Measurements from ENCODE around the gene DIPK2B. TPM values are rescaled to one million over a fixed set of nuclear protein-coding genes. Genes with fewer than 3 reads are reported as not detected.

The DIPK2B gene
- total and polyA plus RNA-seq, 7 donors = 7.3 to 19.4 (median 14.0) TPM

DNA sequence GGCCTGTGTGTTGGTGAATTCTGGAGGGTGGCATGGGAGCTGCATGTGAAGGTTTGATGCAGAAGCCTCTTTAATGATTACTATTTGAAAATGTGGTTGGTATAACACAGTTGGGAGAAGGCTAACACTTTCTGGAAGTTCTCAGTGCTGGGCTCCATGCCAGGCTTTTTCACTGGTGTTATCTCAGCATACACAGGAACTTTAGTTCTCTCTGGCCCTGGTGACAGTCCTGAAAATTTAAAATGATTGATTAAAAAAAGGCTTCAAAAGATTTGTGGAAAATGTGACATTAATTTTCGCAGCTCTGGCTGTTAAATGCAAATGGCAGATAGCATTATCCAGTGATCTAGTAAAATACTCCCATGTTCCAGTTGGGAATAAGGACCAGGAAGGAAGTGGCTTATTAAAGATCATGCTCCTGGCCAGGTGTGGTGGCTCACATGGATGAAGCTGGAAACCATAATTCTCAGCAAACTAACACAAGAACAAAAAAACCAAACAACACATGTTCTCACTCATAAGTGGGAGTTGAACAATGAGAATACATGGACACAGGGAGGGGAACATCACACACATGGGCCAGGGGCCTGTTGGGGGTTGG, 36.6 kb downstream of the DIPK2B start:
- H3K4me3 ChIP-seq = no peak overlapping the region
- WGBS, 3 donors = 37 to 65% (median 47%) methylated on average over 1 of the region's 1 CpG
- H3K36me3 ChIP-seq (ENCODE audit: insufficient read depth in 1 of 2, low read depth in 1 of 2) = no peaks in the 10 kb centered on the region
- peaks cover 0 to 3% (median 0%) of the 10 kb centered on the region in 3 donors for H3K27me3 ChIP-seq (ENCODE audit: insufficient read depth in 3 of 3, low read length in 2 of 3)
- ATAC-seq (no peak), DNase-seq (no peak)
- intact Hi-C loops (cut with DNase I) = no loop called here
- no peaks in the 10 kb centered on the region for H3K4me1 ChIP-seq
- H3K27ac ChIP-seq = no peak overlapping the region
- TF ChIP-seq, protein P1, sequence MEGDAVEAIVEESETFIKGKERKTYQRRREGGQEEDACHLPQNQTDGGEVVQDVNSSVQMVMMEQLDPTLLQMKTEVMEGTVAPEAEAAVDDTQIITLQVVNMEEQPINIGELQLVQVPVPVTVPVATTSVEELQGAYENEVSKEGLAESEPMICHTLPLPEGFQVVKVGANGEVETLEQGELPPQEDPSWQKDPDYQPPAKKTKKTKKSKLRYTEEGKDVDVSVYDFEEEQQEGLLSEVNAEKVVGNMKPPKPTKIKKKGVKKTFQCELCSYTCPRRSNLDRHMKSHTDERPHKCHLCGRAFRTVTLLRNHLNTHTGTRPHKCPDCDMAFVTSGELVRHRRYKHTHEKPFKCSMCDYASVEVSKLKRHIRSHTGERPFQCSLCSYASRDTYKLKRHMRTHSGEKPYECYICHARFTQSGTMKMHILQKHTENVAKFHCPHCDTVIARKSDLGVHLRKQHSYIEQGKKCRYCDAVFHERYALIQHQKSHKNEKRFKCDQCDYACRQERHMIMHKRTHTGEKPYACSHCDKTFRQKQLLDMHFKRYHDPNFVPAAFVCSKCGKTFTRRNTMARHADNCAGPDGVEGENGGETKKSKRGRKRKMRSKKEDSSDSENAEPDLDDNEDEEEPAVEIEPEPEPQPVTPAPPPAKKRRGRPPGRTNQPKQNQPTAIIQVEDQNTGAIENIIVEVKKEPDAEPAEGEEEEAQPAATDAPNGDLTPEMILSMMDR (IDR thresholded peaks at IDR 0.05) = no peak
- H3K9me3 ChIP-seq = no peaks in the 10 kb centered on the region

DNA sequence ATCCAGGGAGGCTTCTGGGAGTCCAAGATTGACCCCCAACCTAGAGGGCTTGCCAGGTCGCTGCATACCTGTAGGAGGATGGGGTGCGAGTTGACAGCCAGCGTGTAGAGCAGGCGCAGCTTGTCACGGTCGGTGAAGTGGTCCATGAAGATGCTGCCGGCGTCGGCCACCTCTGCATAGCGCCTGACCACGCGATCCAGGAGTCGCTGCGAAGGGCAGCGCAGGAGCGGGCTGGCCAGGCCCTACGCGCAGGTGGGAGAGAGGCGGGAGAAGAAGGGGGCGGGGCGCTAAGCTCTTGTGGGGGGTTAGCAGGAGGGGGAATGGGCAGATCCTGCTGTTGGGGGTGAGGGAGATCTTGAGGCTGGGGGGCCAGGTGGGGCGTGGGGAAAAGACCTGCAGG, 43.0 kb downstream of the DIPK2B start:
- ATAC-seq (no peak), DNase-seq (no peak)
- no peak overlapping the region for H3K4me3 ChIP-seq
- peaks cover 0 to 3% (median 0%) of the 10 kb centered on the region in 3 donors for H3K27me3 ChIP-seq (ENCODE audit: insufficient read depth in 3 of 3, low read length in 2 of 3)
- 75 to 89% (median 88%) methylated on average over 6 to 22 of the region's 22 CpGs for WGBS, 3 donors
- no peaks in the 10 kb centered on the region for H3K36me3 ChIP-seq (ENCODE audit: insufficient read depth in 1 of 2, low read depth in 1 of 2)
- H3K9me3 ChIP-seq = no peaks in the 10 kb centered on the region
- H3K27ac ChIP-seq = no peak overlapping the region
- TF ChIP-seq, protein P1 (IDR thresholded peaks at IDR 0.05) = no peak
- no peaks in the 10 kb centered on the region for H3K4me1 ChIP-seq
- intact Hi-C loops (cut with DNase I) = no loop called here

DNA sequence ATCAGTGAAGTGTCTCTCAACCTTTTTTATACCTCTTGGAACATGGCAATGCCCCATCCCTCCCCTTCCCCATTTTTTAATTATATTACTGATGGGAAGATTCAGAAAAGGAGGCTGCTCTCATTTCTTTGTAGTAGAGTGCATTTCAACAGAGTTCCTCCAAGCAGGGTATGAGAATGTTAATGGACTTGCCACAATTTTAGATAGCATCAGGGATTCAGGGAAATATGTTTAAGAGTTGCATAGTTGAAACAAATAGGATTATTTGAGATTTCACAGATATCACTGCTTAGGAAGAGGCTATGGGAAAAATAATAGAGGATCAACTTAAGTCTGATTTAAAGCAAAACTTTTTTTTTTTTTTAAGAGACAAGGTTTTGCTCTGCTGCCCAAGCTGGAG, 46.2 kb downstream of the DIPK2B start:
- ATAC-seq (no peak), DNase-seq (no peak)
- Histone ChIP-seq H3K27ac (no peak overlapping the region), H3K4me1 (no peaks in the 10 kb centered on the region), H3K4me3 (no peak overlapping the region), H3K9me3 (no peaks in the 10 kb centered on the region), H3K27me3 (ENCODE audit: insufficient read depth in 3 of 3, low read length in 2 of 3) (no peaks in the 10 kb centered on the region), H3K36me3 (ENCODE audit: insufficient read depth in 1 of 2, low read depth in 1 of 2) (no peaks in the 10 kb centered on the region)
- TF ChIP-seq, protein P1 (IDR thresholded peaks at IDR 0.05) = no peak
- intact Hi-C loops (cut with DNase I) = no loop called here

DNA sequence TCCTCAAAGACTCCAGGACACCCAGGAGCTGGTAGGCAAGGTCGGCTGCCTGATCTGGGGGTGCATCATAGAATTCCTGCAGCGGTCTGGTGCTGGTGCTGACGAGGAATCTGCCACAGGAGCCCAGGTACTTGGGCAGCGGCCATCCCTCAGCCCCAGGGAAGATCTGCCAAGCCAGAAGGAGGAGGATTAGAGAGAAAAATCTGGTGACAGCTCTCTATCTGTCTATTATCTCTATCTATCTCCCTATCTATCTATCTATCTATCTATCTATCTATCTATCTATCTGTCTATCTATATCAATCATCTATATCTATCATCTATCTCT, 46.7 kb downstream of the DIPK2B start:
- TF ChIP-seq, protein P1 (IDR thresholded peaks at IDR 0.05) = no peak
- Histone ChIP-seq H3K4me3 (no peak overlapping the region), H3K27me3 (ENCODE audit: insufficient read depth in 3 of 3, low read length in 2 of 3) (no peaks in the 10 kb centered on the region), H3K36me3 (ENCODE audit: insufficient read depth in 1 of 2, low read depth in 1 of 2) (no peaks in the 10 kb centered on the region), H3K4me1 (no peaks in the 10 kb centered on the region), H3K27ac (no peak overlapping the region), H3K9me3 (no peaks in the 10 kb centered on the region)
- intact Hi-C loops (cut with DNase I) = no loop called here
- no peak for DNase-seq
- 54 to 70% (median 56%) methylated on average over 4 of the region's 4 CpGs for WGBS, 3 donors
- ATAC-seq = no peak
